ENCODE results near the gene CLEC2B.

DNA sequence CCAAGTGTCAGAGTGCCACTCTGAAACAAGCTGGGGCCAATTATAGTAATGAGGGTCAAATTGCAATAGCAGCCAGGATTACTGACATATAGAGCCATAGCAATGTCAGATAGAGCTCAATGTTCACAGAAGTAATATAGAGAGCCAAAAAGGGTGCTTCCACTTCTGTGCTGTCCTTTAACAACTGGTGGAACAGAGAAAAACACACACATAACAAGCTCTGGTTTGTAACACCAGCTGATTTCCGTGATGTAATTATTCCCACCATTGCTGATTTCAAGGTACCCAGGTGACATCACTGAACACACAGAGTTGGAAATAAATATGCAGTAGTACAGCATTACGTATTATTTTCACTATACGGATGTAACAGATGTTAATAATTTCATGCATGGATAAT lies 3.0 kb upstream of the CLEC2B start:
- TF ChIP-seq EP300 (IDR thresholded peaks at IDR 0.05) (no peak), POLR2A (IDR thresholded peaks at IDR 0.05) (no peak), POLR2AphosphoS5 (IDR thresholded peaks at IDR 0.05) (no peak)
- TF ChIP-seq, protein P1, sequence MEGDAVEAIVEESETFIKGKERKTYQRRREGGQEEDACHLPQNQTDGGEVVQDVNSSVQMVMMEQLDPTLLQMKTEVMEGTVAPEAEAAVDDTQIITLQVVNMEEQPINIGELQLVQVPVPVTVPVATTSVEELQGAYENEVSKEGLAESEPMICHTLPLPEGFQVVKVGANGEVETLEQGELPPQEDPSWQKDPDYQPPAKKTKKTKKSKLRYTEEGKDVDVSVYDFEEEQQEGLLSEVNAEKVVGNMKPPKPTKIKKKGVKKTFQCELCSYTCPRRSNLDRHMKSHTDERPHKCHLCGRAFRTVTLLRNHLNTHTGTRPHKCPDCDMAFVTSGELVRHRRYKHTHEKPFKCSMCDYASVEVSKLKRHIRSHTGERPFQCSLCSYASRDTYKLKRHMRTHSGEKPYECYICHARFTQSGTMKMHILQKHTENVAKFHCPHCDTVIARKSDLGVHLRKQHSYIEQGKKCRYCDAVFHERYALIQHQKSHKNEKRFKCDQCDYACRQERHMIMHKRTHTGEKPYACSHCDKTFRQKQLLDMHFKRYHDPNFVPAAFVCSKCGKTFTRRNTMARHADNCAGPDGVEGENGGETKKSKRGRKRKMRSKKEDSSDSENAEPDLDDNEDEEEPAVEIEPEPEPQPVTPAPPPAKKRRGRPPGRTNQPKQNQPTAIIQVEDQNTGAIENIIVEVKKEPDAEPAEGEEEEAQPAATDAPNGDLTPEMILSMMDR (IDR thresholded peaks at IDR 0.05): no peak
